ENCODE results near the gene COX4I1. TPM values are rescaled to one million over a fixed set of nuclear protein-coding genes. Genes with fewer than 3 reads are reported as not detected.

Gene COX4I1
- total and polyA plus RNA-seq, 2 of the 8 experiments (the other 6 are each of a cell fraction or from before 2014, with no cell fraction given) = 507 to 707 TPM

GRCh38 chr16:85793662-85794298 lies 5.7 kb upstream of the COX4I1 start:
- Histone ChIP-seq H4K91ac (replicated peaks; ENCODE audit: insufficient read length, low read length) (no peak overlapping the region), H4K20me1 (replicated peaks in 1 of 2; ENCODE audit: control insufficient read depth in 1 of 2, insufficient read depth in 2 of 2, low read length in 2 of 2) (peaks cover 8 to 20% of the 10 kb centered on the region in 2 experiments), H3K56ac (replicated peaks; ENCODE audit: insufficient read length, low read depth, low read length) (no peak overlapping the region), H2BK15ac (ENCODE audit: low read length) (no peak overlapping the region), H3K4me3 (ENCODE audit: extremely low read depth in 1 of 4, insufficient read depth in 2 of 4, low read depth in 3 of 4, low read length in 4 of 4) (no peak overlapping the region), H2BK12ac (ENCODE audit: low read depth, low read length) (no peak overlapping the region), H3K36me3 (ENCODE audit: control insufficient read depth in 2 of 4, insufficient read depth in 4 of 4, low read length in 3 of 4) (peaks cover 4 to 42% (median 14%) of the 10 kb centered on the region in 4 experiments; a peak in 6 of 8 replicates), H3K79me1 (ENCODE audit: low read depth, low read length) (peaks cover 21% of the 10 kb centered on the region), H2AFZ (ENCODE audit: low read length) (no peak overlapping the region), H3K18ac (ENCODE audit: extremely low read depth, low read length) (no peak overlapping the region), H3K27ac (ENCODE audit: low read depth, low read length) (no peak overlapping the region), H3K4me2 (ENCODE audit: insufficient read depth in 1 of 2, low read depth in 2 of 2, low read length in 2 of 2) (no peak overlapping the region), H3K27me3 (replicated peaks in 1 of 4; ENCODE audit: control insufficient read depth in 3 of 4, extremely low read depth in 1 of 4, insufficient read depth in 3 of 4, low read length in 3 of 4) (no peaks in the 10 kb centered on the region), H2BK5ac (ENCODE audit: low read depth, low read length) (no peak overlapping the region), H2BK120ac (replicated peaks; ENCODE audit: low read depth, low read length) (no peak overlapping the region), H3K4ac (replicated peaks; ENCODE audit: insufficient read length, low read depth, low read length) (no peak overlapping the region), H4K5ac (ENCODE audit: insufficient read length, low read depth, low read length) (no peak overlapping the region), H3K79me2 (ENCODE audit: control insufficient read depth in 1 of 2, insufficient read depth in 2 of 2, low read length in 2 of 2) (peaks cover 32 to 93% of the 10 kb centered on the region in 2 experiments), H4K8ac (ENCODE audit: extremely low read depth, insufficient read depth, low read length) (no peak overlapping the region; the same call in 1 of the 2 replicates), H2AK5ac (ENCODE audit: low read depth, low read length) (no peak overlapping the region), H3K23ac (ENCODE audit: insufficient read length) (no peak overlapping the region), H3K23me2 (ENCODE audit: low read depth, low read length) (peaks cover 5% of the 10 kb centered on the region), H3K4me1 (replicated peaks in 1 of 4; ENCODE audit: control insufficient read depth in 3 of 4, insufficient read depth in 4 of 4, low read length in 3 of 4) (peaks cover 0 to 3% (median 0%) of the 10 kb centered on the region in 4 experiments; a peak in 1 of 7 replicates), H3K9ac (replicated peaks in 1 of 4; ENCODE audit: extremely low read depth in 1 of 4, low read depth in 3 of 4, low read length in 3 of 4) (no peak overlapping the region), H3K9me3 (ENCODE audit: insufficient read depth in 2 of 2, low read depth in 1 of 2, low read length in 1 of 2) (peaks cover 0 to 2% of the 10 kb centered on the region in 2 experiments; a peak in 1 of 4 replicates), H2BK20ac (ENCODE audit: low read length) (no peak overlapping the region), H3K14ac (ENCODE audit: insufficient read length) (no peak overlapping the region)
- 88% methylated on average over 5 of the region's 5 CpGs; no CpG with 5 or more reads in 1 of the 2 experiments for WGBS, 2 experiments (ENCODE audit: extremely low coverage in 1 of 2, insufficient coverage in 1 of 2, insufficient read length in 1 of 2, insufficient replicate concordance in 2 of 2, low coverage in 1 of 2, low lambda C conversion rate in 2 of 2, missing lambda C conversion rate in 1 of 2)
- no peak for DNase-seq (ENCODE audit: low read depth in 1 of 2, low spot score in 2 of 2)
- no peak for FAIRE-seq
- POLR2A ChIA-PET (ENCODE audit: partially characterized antibody) = interaction anchor here (0.6 to 2.1 kb wide), 5 partner anchors 10 to 642 kb away, joined by 3 to 6 read pairs (median 4); no protein-coding TSS in a partner anchor
- CTCF ChIA-PET (ENCODE audit: partially characterized antibody) = interaction anchor here (0.8 to 1.7 kb wide), 4 partner anchors 22 to 232 kb away, joined by 3 to 5 read pairs (median 3); no protein-coding TSS in a partner anchor
- TF ChIP-seq POLR2AphosphoS5 (IDR thresholded peaks at IDR 0.05; ENCODE audit: low read depth, low read length) (no peak), POLR2A (IDR thresholded peaks at IDR 0.05; ENCODE audit: control extremely low read depth in 1 of 2, low read depth in 2 of 2, low read length in 2 of 2) (no peak), CBX8 (IDR thresholded peaks at IDR 0.05; ENCODE audit: borderline replicate concordance, low read depth, low read length) (no peak), ATF3 (IDR thresholded peaks at IDR 0.05; ENCODE audit: insufficient read depth, low read depth, low read length) (no peak), RNF2 (IDR thresholded peaks at IDR 0.05; ENCODE audit: borderline replicate concordance, low read depth, low read length, missing control alignments, poor library complexity, severe bottlenecking) (no peak), SP4 (IDR thresholded peaks at IDR 0.05; ENCODE audit: low read length) (no peak), NANOG (IDR thresholded peaks at IDR 0.05; ENCODE audit: insufficient read depth, low read depth, low read length, poor library complexity, severe bottlenecking) (no peak), SIN3A (conservative IDR thresholded peaks at IDR 0.05 in 1 of 2, IDR thresholded peaks at IDR 0.05 in 1 of 2; ENCODE audit: low read depth in 1 of 2, low read length in 2 of 2) (no peak), SRF (IDR thresholded peaks at IDR 0.05; ENCODE audit: low read depth, low read length) (no peak), HDAC2 (IDR thresholded peaks at IDR 0.05; ENCODE audit: borderline replicate concordance in 1 of 2, low read depth in 2 of 2, low read length in 2 of 2) (no peak), EP300 (IDR thresholded peaks at IDR 0.05; ENCODE audit: borderline replicate concordance in 1 of 2, low read depth in 2 of 2, low read length in 2 of 2) (no peak)
